SK-N-SH treated with all-trans-retinoic acid at 6 μM for 48 hours (cell line): ENCODE results near the gene PPIC.

Source experiments
- ATAC-seq: fragments of 200-7000 bp; cut with Tn5 transposase; 3 replicates; pipeline ENCODE4 v1.9.1; 2020; ENCODE audit warnings: mild to moderate bottlenecking, moderate library complexity
- BACH2 ChIP-seq: fragments of 250-450 bp; sonication (Bioruptor Pico); IDR thresholded peaks from 2 replicates; pipeline ENCODE4 v1.9.0; 2021; ENCODE audit warnings: mild to moderate bottlenecking, borderline replicate concordance
- CREB5 ChIP-seq: fragments of 250-450 bp; sonication (Bioruptor Pico); IDR thresholded peaks from 2 replicates; pipeline ENCODE4 v1.5.1; 2020; ENCODE audit warnings: low read depth, mild to moderate bottlenecking, moderate library complexity
- CSDC2 ChIP-seq: fragments of 250-450 bp; sonication (Bioruptor Pico); IDR thresholded peaks from 2 replicates; pipeline ENCODE4 v1.5.0; 2020; ENCODE audit warnings: mild to moderate bottlenecking, moderate library complexity
- ESRRG ChIP-seq: fragments of 250-450 bp; sonication (Bioruptor Pico); IDR thresholded peaks from 2 replicates; pipeline ENCODE4 v1.6.1; 2021; ENCODE audit warnings: mild to moderate bottlenecking
- ISL1 ChIP-seq: fragments of 250-450 bp; sonication (Bioruptor Pico); IDR thresholded peaks from 2 replicates; pipeline ENCODE4 v2.1.2; 2022; ENCODE audit warnings: mild to moderate bottlenecking, moderate library complexity
- OSR1 ChIP-seq: fragments of 250-450 bp; sonication (Bioruptor Pico); IDR thresholded peaks from 2 replicates; pipeline ENCODE4 v1.8.0; 2022; ENCODE audit warnings: moderate library complexity, mild to moderate bottlenecking, inconsistent platforms
- RARB ChIP-seq: fragments of 250-450 bp; sonication (Bioruptor Pico); IDR thresholded peaks from 2 replicates; pipeline ENCODE4 v1.8.0; 2021; ENCODE audit warnings: mild to moderate bottlenecking, moderate library complexity
- SNAI2 ChIP-seq: fragments of 250-450 bp; sonication (Bioruptor Pico); IDR thresholded peaks from 2 replicates; pipeline ENCODE4 v1.5.0; 2020; ENCODE audit warnings: mild to moderate bottlenecking, moderate library complexity
- TCF4 ChIP-seq: fragments of 250-450 bp; sonication (Bioruptor Pico); IDR thresholded peaks from 2 replicates; pipeline ENCODE4 v1.8.0; 2021; ENCODE audit warnings: mild to moderate bottlenecking, moderate library complexity, borderline replicate concordance
- ZC3H10 ChIP-seq: fragments of 250-450 bp; sonication (Bioruptor Pico); IDR thresholded peaks from 2 replicates; pipeline ENCODE4 v1.5.1; 2021; ENCODE audit warnings: mild to moderate bottlenecking, moderate library complexity
- ZFP3 ChIP-seq: fragments of 250-450 bp; sonication (Bioruptor Pico); IDR thresholded peaks from 2 replicates; pipeline ENCODE4 v1.5.0; 2020; ENCODE audit warnings: mild to moderate bottlenecking, moderate library complexity
- ZFP30 ChIP-seq: fragments of 450-650 bp; formaldehyde crosslinking; IDR thresholded peaks from 2 replicates; pipeline ENCODE4 v1.5.0; 2022; ENCODE audit warnings: mild to moderate bottlenecking, moderate library complexity
- ZNF565 ChIP-seq: fragments of 450-650 bp; formaldehyde crosslinking; conservative IDR thresholded peaks from 2 replicates; pipeline ENCODE4 v1.5.0; 2020; ENCODE audit warnings: low read depth, mild to moderate bottlenecking, moderate library complexity
- ZNF70 ChIP-seq: fragments of 450-650 bp; formaldehyde crosslinking; IDR thresholded peaks from 2 replicates; pipeline ENCODE4 v1.5.0; 2020; ENCODE audit warnings: mild to moderate bottlenecking, moderate library complexity
- TF ChIP-seq, protein P1 (sequence below): fragments of 250-450 bp; sonication (Bioruptor Pico); IDR thresholded peaks from 2 replicates; pipeline ENCODE4 v1.8.0; 2021; ENCODE audit warnings: low read depth, mild to moderate bottlenecking, moderate library complexity, borderline replicate concordance
- TF ChIP-seq, protein P2 (sequence below): fragments of 250-450 bp; sonication (Bioruptor Pico); IDR thresholded peaks from 2 replicates; pipeline ENCODE4 v1.5.0; 2020; ENCODE audit warnings: mild to moderate bottlenecking, moderate library complexity
- TF ChIP-seq, protein P3 (sequence below): fragments of 250-450 bp; sonication (Bioruptor Pico); IDR thresholded peaks from 2 replicates; pipeline ENCODE4 v1.5.1; 2021; ENCODE audit warnings: mild to moderate bottlenecking, moderate library complexity

The PPIC gene

DNA sequence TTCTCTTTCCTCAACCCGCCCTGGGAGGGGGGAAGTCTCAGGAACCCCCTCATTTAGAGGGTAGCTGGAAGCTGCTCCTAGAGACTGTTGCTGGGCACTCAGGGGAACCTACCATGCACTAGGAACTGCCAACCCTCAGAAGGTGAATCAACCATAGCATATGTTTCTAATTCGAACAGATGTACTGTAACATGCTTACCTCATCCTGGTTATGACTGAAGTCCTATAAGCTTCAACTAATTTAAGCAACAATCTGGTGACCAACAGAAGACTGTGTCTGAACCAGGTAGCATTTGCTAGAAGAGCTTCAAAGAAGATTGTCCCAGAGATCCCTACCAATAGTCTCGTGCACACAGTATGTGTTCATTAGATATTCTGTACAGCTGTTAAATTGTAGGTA is 46.8 kb upstream of the PPIC start:
- no peak for ATAC-seq
- no peak for TF ChIP-seq BACH2 (CRISPR knock-in tag)
- TF ChIP-seq ZNF70 (CRISPR knock-in tag) = no peak
- TF ChIP-seq ZFP30 = no peak
- no peak for TF ChIP-seq ZFP3
- TF ChIP-seq CREB5 (CRISPR knock-in tag) = no peak
- no peak for TF ChIP-seq RARB
- TF ChIP-seq OSR1 (CRISPR knock-in tag) = no peak
- TF ChIP-seq, protein P1, sequence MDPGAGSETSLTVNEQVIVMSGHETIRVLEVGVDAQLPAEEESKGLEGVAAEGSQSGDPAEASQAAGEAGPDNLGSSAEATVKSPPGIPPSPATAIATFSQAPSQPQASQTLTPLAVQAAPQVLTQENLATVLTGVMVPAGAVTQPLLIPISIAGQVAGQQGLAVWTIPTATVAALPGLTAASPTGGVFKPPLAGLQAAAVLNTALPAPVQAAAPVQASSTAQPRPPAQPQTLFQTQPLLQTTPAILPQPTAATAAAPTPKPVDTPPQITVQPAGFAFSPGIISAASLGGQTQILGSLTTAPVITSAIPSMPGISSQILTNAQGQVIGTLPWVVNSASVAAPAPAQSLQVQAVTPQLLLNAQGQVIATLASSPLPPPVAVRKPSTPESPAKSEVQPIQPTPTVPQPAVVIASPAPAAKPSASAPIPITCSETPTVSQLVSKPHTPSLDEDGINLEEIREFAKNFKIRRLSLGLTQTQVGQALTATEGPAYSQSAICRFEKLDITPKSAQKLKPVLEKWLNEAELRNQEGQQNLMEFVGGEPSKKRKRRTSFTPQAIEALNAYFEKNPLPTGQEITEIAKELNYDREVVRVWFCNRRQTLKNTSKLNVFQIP (CRISPR knock-in tag) = no peak
- no peak for TF ChIP-seq ISL1
- TF ChIP-seq ZNF565 (CRISPR knock-in tag) = no peak
- TF ChIP-seq ESRRG (CRISPR knock-in tag) = no peak
- TF ChIP-seq CSDC2 (CRISPR knock-in tag) = no peak
- TF ChIP-seq, protein P2, sequence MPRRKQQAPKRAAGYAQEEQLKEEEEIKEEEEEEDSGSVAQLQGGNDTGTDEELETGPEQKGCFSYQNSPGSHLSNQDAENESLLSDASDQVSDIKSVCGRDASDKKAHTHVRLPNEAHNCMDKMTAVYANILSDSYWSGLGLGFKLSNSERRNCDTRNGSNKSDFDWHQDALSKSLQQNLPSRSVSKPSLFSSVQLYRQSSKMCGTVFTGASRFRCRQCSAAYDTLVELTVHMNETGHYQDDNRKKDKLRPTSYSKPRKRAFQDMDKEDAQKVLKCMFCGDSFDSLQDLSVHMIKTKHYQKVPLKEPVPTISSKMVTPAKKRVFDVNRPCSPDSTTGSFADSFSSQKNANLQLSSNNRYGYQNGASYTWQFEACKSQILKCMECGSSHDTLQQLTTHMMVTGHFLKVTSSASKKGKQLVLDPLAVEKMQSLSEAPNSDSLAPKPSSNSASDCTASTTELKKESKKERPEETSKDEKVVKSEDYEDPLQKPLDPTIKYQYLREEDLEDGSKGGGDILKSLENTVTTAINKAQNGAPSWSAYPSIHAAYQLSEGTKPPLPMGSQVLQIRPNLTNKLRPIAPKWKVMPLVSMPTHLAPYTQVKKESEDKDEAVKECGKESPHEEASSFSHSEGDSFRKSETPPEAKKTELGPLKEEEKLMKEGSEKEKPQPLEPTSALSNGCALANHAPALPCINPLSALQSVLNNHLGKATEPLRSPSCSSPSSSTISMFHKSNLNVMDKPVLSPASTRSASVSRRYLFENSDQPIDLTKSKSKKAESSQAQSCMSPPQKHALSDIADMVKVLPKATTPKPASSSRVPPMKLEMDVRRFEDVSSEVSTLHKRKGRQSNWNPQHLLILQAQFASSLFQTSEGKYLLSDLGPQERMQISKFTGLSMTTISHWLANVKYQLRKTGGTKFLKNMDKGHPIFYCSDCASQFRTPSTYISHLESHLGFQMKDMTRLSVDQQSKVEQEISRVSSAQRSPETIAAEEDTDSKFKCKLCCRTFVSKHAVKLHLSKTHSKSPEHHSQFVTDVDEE (CRISPR knock-in tag) = no peak
- no peak for TF ChIP-seq SNAI2 (CRISPR knock-in tag)
- TF ChIP-seq, protein P3, sequence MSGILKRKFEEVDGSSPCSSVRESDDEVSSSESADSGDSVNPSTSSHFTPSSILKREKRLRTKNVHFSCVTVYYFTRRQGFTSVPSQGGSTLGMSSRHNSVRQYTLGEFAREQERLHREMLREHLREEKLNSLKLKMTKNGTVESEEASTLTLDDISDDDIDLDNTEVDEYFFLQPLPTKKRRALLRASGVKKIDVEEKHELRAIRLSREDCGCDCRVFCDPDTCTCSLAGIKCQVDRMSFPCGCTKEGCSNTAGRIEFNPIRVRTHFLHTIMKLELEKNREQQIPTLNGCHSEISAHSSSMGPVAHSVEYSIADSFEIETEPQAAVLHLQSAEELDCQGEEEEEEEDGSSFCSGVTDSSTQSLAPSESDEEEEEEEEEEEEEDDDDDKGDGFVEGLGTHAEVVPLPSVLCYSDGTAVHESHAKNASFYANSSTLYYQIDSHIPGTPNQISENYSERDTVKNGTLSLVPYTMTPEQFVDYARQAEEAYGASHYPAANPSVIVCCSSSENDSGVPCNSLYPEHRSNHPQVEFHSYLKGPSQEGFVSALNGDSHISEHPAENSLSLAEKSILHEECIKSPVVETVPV (CRISPR knock-in tag) = no peak
- TF ChIP-seq TCF4 (CRISPR knock-in tag) = no peak
- TF ChIP-seq, all 23 proteins: peak for 0

DNA sequence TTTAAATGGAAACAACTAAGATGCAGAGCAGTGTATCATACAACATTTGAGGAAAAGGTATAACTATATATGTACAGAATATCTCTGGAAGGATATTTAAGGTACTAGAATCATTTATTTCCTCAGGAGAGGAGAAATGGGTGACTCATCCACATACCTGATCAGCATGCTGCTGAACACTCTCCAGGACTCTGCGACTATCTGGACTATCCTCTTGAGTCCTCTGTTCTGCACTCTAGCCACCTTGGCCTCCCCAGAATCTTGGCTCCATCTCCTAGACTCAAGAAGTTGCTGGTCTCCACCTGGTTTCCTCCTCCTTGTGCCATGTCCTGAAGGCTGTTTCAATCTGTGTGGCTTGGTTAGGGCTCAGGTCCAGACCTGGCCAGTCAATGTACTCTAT is 43.7 kb upstream of the PPIC start:
- ATAC-seq = no peak
- no peak for TF ChIP-seq ZNF565 (CRISPR knock-in tag)
- TF ChIP-seq, protein P3 (CRISPR knock-in tag) = no peak
- no peak for TF ChIP-seq RARB
- no peak for TF ChIP-seq CSDC2 (CRISPR knock-in tag)
- no peak for TF ChIP-seq ZC3H10 (CRISPR knock-in tag)
- no peak for TF ChIP-seq CREB5 (CRISPR knock-in tag)
- TF ChIP-seq, protein P2 (CRISPR knock-in tag) = no peak
- TF ChIP-seq SNAI2 (CRISPR knock-in tag) = no peak
- TF ChIP-seq ZFP30 = no peak
- TF ChIP-seq, all 23 proteins: peak for 0
